ENCODE data around the gene MKRN2OS.

GRCh38 chr3:12556314-12556689, 11.0 kb upstream of the MKRN2OS start:
- TF ChIP-seq CTCF (IDR thresholded peaks at IDR 0.05) (no peak), FOXP1 (CRISPR knock-in tag; IDR thresholded peaks at IDR 0.05; ENCODE audit: borderline replicate concordance) (no peak), JAZF1 (CRISPR knock-in tag; IDR thresholded peaks at IDR 0.05) (no peak), FOXP4 (CRISPR knock-in tag; IDR thresholded peaks at IDR 0.05) (no peak), IRF2 (CRISPR knock-in tag; IDR thresholded peaks at IDR 0.05; ENCODE audit: borderline replicate concordance, low read depth) (no peak), CBFB (CRISPR knock-in tag; IDR thresholded peaks at IDR 0.05; ENCODE audit: low read depth) (no peak), HMGXB4 (CRISPR knock-in tag; IDR thresholded peaks at IDR 0.05) (no peak), NFATC4 (CRISPR knock-in tag; IDR thresholded peaks at IDR 0.05) (no peak), SP1 (CRISPR knock-in tag; conservative IDR thresholded peaks at IDR 0.05) (no peak)

All from WTC11 (cell line).